HG02885 (cell line): ENCODE measurements around the gene OPCML.

Experiments
- ATAC-seq: cut with Tn5 transposase; IDR thresholded peaks from one replicate; pipeline ENCODE4 v1.9.1; 2021; ENCODE audit warnings: mild to moderate bottlenecking; ENCODE audit not compliant: unreplicated experiment, poor library complexity

Gene OPCML

DNA sequence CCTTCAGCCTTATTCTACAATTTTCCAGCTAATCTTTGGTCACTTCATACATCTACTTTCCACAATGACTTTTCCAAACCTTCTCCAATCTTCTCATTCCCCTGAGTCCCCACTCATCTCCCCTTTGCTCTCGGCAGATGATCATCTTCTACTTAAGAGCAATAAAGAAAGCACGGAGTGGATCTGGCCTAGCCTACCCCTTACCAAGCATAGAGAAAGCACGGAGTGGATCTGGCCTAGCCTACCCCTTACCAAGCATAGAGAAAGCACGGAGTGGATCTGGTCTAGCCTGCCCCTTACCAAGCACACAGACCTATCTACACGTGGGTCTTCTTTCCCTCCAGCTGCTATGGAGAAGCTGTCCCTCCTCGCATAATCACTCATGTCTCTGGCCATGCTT, 558.6 kb downstream of the OPCML start:
- ATAC-seq = no peak

GRCh38 chr11:132972565-132972964, 559.7 kb downstream of the OPCML start:
- ATAC-seq = no peak

- ATAC-seq = no peak
These were observed 561.0 kb downstream of the OPCML start for GRCh38 chr11:132971351-132971750.

DNA sequence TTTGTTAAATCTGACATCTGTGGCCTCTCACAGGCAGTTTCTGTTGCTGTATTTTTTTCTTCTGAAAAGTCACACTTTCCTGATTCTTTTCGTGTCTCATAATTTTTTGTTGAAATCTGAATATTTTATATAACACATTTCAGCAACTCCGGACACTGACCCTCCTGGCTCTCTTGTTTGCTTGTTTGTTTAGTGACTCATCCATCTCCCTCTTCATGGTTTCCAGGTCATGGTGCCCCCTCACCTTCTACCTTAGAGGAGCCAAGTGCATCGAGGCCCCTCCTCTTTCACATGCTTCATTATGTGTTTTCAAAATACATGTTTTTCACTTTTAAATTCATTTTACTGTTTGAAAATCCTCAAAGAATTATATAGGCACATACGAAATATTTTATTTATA, 562.4 kb downstream of the OPCML start:
- ATAC-seq = no peak

- ATAC-seq = no peak
These were observed 570.3 kb downstream of the OPCML start for GRCh38 chr11:132962041-132962440.

DNA sequence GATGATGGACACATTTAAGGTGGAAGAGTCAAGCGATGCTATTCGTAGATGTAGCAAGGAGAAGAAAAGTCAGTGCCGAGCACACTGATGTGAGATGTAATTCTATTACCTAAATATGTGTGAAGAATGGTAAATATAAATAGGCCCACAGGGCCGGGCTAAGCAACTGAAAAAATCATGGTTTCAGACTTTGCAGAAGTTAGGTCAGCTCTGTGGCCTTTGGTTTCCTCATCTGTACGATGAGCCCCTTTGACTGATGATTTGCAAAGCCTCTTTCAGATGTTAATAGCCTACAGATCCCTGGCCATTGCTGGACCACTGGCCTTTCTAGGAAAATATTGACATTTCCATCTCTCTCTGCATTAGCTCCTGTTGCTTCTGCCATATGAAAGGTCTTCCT, 570.8 kb downstream of the OPCML start:
- ATAC-seq = no peak

DNA sequence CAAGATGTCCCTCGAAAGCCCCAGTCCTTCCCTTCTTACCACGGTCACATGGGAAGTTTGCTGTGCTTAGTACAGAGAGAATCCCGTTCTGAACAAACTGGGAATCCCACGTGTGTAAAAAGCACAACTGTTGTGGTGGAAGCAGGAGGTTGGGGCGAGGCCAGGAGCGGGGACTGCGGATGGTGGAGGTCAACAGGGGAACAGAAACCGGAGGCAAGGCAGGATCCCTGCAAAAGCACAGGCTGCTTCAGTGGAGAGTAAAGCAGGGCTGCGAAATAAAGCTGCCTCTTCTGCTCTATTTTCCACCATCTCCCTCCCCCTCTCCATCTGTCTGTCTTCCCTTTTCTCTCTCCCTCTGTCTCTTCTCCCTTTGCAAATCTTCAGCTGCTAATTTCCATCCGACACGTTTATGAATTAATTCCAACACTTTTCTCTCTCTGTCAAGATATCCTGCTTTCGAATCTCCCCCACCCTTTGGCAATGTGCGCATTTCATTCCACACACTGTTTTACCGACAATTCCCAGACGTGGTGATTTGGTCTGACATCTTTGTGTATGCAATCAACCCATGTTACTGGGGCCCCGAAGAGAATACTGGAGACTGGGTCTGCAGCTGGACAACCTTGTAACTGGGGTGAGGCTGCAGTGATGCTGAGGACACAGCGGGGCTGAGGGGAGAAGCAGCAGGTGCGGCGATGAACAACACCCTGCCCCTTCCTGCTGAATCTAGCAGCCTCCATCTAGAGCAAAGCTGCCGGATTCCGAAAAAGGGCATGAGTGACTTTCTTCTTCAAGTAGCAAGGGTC, 571.8 kb downstream of the OPCML start:
- no peak for ATAC-seq

DNA sequence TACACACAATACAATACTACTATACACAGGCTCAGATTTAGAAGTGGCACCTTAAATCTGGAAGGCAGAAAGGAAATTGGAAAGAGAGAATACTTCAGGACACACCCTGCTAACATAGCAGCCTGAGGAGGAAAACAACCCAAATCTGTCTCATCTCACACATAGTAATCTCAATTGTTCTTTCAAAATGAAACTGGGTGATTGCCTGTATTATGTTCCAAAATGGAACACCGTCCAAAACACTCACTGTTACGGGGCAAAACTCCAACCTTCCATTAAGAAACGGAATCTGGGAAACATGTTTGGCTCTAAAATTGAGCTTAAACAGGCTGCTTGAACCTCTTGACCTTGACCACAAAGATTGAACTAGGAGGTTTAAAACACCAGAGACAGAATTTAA, 572.6 kb downstream of the OPCML start:
- ATAC-seq = no peak

- ATAC-seq = no peak
These were observed 574.4 kb downstream of the OPCML start for GRCh38 chr11:132957881-132958280.

DNA sequence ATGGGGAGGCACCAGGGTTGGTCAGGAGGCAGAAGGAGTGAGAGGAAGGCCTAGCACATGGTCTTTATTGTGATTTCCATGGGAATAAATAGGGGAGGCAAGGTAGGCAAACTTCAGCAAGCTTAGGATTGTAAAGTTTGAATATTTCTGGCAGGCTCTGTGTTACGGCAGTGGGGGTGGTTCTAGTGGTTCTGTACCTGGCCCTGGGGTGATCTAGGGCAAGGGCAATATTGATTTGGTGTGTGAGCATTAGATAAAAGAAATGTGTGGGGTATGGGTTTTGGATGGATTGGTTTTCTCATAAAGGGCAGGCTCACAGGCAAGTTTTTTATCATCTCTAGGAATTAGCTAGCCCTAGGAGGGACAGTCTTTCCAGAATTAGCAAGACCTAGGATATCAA, 584.0 kb downstream of the OPCML start:
- ATAC-seq = no peak

GRCh38 chr11:132944569-132944944, 587.7 kb downstream of the OPCML start:
- no peak for ATAC-seq

- no peak for ATAC-seq
These were observed 588.4 kb downstream of the OPCML start for GRCh38 chr11:132943706-132944568.

GRCh38 chr11:132943357-132943705, 589.0 kb downstream of the OPCML start:
- no peak for ATAC-seq

DNA sequence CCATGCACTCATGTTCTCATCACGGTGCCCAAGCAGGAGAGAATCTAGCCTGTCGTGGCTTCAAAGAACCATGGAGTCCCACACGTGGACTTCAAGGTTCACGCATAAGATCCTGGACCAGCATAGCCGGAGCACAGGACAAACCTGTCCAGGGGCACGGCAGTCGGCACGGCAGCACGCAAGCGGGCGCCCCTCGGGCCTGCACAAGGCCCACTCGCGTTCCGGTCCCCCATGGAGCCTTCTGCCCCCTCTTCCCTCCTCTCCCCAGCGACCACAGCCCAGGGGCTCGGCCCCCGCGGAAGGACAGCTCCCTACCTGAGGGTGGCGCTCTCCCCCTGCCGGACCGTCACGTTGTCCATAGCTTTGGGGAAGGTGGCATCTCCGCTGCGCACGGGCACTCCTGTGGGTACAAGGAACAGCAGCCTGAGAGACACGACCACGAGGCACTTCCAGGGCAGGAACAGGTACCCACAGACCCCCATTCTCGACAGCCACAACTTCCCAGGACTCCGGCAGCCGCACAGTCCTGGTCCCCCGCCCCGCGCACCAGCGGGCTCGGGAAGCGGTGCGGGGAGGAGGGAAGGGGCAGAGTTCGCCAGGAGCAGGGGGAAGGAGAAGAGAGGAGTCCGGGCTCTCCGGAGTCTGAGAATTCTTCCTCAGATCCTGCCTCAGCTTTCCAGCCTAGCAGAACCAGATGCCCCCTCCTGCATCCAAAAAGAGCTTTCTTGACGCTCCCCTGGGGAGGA, 589.5 kb downstream of the OPCML start:
- no peak for ATAC-seq

GRCh38 chr11:132941761-132942160, 590.5 kb downstream of the OPCML start:
- no peak for ATAC-seq

DNA sequence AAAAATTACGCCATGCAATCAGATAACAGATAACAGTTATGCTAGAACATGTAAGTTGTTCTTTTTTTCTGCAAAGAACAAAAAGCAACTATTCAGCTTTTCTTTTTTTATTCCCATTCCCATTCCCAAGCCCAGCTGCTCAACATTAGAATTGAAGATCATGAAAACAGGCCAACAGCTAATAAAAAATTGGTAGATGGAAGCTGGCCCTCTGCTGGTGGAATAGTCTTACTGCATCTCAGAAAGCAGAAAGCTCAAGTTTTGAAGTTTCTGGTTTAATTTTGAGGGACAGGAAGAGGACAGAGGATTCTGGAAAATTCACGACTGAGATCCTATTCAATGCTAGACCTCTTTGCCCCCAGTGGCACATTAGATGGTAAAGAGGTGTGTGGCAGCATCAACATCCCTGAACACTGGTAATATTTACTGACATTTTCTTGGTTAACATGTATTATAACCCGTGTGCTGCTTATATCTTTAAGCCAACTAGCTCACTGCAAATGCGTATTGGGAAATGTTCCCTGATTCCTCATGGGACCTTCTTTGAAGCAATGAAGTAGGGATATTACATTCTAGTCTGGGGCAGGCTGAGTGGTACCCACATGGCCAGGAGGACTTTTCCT, 591.2 kb downstream of the OPCML start:
- ATAC-seq = no peak

GRCh38 chr11:132937016-132937415, 595.3 kb downstream of the OPCML start:
- no peak for ATAC-seq

DNA sequence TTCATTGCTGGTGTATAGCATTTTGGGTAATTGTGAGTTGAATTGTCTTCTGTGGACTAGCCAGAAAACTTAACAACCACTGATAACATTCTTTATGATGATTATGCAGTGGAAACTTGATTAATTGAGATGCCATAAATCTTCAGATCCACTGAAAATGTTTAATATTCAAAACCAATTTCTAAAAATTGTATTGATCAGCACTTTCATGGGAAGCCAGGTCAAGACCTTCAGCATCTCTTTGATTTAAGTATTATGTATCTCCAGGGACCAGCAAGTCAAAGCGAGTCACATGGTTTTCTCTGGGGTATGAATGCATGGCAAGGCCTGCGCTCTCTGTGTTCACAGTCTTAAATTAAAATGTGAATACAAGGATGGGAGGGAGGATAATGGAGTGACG, 596.9 kb downstream of the OPCML start:
- ATAC-seq = no peak

DNA sequence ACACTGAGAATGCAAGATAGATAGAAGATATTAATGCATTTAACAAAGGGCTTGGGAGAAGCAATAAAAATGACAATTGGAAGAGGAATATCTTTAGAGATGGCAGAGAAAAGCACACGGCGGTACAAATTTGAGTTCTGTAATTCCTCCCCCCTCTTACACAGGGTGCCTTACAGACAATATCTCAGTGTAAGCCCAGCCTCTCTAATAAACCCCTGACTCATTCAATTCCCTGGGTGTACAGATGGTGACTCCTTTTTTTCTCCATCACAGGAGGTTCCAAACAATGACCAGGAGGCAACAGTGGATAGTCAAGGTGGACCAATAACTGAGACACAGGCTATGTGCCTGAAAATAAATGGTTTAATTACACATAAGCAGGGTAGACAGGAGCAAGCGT, 598.6 kb downstream of the OPCML start:
- no peak for ATAC-seq

DNA sequence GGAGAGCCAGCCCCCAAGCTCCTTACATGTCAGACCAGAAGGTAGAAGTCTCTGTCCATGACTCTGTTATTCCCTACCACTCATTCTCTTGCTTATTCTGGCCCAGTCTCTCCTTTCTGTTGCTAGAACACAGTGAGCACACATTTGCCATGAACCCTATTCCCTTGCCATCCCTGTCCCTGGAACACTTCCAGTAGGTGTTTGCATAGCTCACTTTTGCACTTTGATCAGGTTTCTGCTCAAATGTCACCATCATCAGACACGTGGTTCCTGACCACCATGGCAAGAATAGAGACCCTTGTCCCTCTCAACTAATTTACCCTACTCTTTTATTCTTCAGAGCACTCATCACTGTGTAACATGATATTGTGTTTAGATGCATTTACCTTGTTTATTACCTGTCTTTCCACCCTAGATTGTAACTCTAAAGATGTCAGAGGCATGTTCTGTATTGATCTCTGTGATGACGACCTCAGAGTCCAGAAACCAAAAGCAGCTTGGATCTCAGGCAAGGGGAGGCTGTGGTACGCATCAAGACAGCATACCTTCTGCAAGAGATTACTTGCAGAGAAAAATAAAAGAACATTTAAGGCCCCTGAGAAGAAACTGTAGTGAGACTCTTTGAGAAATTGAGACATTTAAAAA, 606.4 kb downstream of the OPCML start:
- ATAC-seq = no peak
